NCI-H82 (cell line): ENCODE results near the gene EPHB3.
A peak's percentile ranks its signal among the peaks of the same experiment; 100 is the strongest.

Source experiments
- DNase-seq: peaks from one replicate; lab custom pipeline; 2025; lab: John Stamatoyannopoulos, UW

Gene EPHB3

DNA sequence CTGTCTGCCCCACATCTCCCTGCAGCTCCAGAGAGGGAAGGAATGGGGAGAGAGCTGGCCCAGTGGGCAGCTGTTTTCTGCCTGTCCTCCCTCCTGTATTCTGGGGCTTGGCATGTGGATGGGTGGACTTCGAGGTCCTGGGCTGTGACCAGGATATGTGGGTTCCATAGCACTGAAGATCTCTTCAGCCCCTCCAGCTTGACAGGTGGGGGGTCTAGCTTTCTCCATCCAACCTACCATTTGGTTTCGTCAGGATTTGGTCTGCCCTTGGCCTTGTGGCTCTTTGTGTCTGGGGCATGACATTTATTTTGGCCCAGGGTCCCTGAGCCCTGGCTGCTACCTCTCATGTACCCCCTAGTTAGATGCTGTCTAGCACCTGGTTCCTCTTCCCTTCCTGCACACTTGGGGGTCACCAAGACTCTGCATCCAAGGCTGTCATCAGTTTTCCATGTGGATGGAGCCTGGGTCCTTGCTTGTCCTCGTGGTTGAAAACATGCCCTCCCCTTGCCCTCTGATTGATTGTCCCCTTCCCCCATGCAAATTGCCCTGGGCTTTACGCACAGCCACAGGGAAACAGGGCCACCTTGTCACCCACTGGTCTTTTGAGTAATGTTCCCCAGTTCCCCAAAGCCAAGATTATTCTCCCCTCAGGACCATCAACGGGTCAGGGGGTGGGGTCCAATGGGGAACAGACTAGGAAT lies 3.2 kb downstream of the EPHB3 start:
- no peak for DNase-seq

DNA sequence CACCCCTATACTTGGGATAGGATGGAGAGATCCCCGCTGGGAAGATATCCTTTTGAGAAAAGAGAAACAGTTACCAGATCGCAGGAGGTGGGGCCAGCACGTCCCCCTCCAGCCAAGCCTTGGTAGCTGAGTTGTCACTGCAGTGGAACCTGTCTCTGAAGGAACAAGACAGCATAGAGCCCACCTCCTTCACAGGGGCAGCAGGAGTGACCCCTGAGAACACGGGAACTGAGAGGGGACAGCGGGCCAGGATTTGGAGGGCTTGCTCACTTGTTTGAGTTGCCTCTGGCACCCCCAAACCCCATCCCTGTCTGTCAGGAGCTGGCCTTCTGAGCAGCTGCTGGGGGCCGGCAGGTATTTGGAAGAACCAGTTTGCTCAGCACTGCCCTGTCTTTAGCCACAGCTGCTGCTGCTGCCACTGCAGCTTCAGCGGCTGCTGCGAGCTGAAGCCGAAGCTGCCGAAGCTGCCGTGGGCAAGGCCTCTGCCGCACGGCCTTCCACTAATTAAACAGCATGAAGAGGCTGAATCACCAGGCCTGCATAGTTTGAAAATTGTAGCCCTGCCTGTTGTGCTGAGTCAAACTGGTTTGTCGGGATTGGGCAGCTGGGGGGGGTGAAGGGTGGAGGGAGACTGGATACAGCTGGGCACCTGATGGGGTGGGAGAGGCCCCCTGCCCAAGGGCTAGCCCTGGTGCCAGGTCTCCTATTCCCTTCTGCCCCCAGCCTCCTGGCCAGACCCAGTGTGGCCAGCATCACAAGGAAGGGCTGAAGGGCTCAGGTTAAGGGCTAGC lies 4.0 kb downstream of the EPHB3 start:
- no peak for DNase-seq

DNA sequence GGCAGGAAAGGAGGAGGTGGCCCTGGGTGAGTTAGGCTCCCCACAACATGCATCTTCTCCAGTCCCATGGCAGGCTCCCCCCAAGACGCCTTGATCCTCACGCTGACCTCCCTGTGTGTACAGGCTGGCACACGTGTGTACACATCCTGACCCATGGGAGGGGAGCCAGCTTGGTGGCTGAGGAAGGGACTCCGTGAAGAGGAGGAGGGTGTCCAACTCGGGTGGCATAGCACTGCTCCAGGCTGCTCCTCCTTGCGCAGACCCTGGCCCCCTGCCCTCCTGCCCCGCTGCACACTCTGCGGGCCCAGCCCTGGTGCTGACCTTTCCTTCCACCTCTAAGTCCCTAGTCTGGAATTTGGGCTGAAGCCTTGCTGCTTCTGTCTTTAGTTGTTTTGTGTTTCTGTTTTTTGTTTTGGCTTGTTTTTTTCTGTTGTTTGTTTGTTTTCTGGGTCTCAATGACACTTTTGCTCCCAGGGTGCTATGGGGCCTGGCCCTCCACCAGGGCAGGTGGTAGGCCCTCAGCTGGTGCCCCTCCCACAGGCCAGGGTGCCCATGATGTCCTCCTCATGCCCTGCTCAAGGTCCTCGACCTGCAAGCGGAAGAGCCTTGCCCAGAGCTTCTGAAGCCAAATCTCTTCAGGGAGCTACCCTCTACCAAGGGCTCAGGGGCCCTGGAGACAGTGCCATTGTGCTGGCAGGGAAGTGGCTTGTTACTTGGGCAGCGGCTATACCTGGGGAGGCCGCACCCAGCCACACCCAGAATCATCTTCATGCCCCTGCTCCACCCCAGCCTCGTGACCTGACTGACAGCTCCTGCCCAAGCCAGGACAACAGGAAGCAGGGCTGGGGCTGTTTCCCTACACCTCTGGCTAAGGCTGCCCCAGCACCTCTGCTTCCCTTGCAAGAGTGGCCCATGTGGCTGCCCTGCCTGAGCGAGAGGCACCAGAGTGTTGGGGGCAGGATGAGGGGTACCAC lies 5.1 kb downstream of the EPHB3 start:
- DNase-seq: no peak

DNA sequence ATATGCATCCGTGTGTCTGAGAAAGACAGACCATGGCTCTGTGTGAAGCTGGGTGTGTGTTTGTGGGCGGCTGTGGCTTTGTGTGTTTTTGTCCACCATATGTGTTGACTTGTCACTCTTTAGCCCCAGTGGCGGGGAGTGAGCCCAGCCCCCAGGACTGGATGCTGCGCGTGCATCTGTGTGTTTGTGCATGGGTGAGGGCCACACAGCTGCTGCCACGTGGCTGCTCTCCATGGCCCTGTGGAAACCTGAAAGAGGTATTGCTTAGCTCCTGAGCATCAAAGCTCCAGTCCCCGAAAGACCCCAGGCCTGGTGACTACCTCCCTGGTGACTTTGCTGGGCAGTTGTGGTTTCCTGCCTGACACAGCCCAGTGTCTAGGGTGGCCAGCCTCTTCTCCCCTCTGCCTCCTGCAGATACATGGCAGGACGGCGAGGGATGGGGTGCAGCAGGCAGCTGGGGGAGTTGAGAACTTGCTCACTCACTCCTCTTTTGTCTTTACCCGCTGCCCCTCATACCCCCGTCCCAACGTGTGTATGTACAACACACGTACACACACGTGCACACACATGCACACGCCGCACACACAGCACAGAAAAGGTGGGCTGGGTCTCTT lies 6.5 kb downstream of the EPHB3 start:
- DNase-seq: peak; percentile 73

DNA sequence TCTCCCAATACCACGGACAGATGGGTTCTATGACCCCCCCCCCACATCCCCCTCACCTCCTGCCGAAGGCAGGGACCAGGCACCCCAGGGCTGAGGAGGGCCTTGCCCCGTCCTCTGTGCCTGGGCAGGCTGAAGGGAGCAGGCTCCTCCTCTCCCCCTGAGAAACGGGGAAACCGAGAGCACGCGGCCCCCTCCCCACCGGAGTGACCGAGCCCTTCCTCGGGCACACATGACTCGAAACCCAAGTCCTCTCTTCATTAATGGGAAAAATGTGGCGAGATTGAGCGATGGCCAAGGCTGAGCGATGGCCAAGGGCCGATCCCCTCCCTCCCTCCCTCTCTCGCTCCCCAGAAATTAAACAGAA lies 7.0 kb downstream of the EPHB3 start:
- DNase-seq: peak; percentile 64

DNA sequence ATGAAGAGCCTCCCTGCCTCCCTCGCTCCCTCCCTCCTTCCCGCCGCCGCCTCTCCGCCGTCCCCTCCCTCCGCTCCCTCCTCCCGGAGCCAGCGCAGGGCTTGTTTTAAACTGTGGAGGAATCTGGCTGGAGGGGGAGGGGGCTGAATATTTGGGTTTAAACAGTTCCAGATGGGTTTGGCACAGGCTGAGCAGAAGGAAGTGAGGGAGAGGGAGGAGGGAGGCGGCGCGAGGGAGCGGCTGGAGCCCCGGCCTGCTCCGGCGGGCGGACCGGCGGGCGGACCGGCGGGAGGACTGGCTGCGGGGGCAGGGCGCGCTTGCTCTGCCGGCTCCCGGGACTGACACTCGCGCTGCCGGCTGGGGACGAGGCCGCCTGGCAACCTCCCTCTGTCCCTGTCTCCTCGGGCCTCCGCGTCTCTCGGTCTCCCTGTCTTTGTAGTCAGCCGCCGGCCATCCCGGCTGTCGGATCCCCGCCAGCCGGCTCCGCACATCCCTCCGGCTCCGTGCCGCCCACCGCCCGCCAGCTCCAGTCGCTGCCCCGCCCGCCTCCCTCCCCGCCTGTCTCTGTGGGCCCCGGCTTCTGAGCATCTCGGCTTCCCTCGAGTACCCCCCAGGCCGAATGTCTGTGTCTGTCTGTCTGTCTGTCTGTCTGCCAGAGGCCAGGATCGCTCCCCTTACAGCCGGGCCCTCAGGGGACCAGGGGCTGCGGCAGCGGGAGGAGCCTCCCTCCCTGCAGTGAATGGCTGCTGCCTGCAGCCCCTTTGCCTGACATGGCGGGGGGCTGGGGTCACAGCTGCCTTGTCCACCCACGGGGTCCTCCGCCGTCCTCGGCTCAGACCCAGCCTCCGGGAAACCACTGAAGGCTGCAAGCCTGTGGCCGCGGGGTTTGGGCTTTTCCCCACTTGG lies 7.6 kb downstream of the EPHB3 start:
- peak; percentile 90 for DNase-seq

DNA sequence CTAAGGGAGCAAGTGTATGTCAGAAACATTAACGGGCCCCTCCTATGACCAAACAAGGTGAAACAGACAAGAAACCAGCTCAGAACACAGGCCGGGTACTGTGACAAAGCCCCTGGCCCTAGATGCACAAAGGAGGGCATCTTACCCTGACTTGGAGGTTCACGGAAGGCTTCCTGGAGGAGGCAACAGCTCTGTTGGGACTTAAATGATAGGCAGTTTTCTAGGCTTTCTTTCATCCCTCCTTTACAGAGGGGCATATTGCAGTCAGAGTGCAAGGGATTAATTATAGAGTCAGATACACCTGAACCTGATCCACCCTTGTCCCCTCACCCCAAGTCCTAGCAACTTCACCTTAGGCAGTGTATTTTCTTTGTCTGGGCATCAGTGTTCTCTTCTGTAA lies 8.4 kb downstream of the EPHB3 start:
- DNase-seq: no peak

DNA sequence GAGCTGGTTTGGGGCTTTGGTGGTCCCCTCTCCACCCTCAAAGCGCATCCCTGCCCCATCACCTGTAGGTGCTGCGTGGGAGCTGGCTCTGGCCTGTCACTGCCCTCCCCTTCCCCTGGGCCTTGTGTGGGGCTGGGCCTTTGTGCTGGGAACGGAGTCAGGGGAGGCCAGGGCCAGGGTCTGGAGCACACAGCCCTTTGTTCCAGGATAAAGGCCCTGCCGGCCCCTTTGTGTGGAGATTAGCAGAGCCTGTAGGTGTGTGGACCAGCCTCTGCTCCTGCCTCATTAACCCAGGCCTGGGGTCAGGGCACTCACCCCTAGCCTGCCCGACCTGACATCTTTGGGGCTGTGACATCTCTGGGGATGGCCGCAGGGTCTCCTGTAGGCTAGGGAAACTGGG lies 8.9 kb downstream of the EPHB3 start:
- DNase-seq: no peak

DNA sequence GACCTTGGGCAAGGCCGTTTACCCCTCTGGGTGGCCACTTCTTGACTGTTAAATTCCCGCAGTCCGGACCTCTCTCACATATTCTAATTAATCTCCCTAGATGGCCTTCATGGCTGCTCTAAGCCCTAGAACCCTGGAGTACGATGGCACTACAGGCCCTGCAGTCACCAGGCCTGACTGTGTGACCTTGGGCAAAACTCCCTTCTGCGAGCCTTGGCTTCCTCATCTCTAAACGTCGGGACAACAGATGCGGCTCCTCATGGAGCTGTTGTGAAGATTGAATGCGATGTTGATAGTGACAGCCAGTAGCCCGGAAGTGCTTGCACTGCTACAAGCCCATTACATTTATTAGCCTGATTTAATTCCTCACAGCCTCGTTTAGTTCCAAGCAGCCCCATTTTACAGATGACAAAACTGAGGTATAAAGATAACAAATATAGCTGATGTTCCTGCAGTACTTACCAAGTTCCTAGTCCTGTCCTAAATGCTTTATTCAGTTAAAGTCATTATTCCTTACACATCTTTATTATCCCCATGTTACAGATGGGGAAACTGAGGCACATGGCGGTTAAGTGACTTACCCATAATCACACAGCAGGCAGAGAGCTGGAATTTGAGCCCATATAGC lies 10.3 kb downstream of the EPHB3 start:
- DNase-seq: no peak

DNA sequence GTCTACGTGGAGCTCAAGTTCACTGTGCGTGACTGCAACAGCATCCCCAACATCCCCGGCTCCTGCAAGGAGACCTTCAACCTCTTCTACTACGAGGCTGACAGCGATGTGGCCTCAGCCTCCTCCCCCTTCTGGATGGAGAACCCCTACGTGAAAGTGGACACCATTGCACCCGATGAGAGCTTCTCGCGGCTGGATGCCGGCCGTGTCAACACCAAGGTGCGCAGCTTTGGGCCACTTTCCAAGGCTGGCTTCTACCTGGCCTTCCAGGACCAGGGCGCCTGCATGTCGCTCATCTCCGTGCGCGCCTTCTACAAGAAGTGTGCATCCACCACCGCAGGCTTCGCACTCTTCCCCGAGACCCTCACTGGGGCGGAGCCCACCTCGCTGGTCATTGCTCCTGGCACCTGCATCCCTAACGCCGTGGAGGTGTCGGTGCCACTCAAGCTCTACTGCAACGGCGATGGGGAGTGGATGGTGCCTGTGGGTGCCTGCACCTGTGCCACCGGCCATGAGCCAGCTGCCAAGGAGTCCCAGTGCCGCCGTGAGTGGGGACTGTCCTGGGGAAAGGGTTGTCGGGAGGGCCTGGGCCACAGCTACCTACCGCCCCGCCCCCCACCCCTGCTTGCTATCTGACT lies 11.2 kb downstream of the EPHB3 start:
- DNase-seq: no peak

DNA sequence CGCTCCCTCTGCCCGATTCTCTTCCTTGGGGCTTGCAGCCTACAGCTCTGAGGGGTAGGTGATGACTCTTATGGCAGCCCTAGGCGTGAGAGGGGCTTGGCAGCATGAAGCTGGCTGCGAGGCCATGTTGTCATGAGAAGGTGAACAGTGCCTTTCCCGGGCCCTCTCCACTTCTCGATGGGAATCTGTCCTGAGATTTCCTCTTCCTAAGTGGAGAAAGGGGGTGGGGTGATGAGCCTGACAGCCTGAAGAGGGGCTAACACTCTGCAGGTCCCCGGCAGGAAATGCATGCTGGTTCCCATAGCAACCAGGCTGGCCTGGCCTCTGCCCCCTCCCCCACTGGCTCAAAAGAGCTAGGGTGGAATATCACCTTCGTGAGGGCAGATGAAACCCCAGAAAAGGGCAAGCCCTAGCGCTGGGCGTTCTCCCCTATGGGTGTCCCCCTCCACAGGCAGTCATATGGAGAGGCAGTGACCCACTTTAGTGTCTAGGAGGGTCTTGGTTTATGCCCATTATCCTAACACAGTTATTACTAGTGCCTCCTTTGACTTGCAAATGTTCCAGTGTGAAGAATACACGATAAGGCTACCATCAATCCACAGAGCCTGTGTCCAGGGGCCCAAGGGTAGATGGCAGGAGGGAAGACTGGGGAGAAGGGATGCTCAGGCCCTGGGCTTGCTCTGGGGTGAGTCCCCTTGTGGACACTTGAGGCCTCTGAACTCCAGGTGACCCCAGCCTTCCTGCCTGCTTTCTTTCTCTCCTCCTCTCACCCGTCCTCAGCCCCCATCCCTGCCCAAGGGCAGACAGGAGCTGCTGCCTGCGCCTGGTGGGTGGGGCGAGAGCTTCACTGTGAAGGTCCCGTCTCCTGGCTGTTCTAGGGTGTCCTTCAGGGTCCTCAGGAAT lies 13.2 kb downstream of the EPHB3 start:
- DNase-seq: peak; percentile 43

DNA sequence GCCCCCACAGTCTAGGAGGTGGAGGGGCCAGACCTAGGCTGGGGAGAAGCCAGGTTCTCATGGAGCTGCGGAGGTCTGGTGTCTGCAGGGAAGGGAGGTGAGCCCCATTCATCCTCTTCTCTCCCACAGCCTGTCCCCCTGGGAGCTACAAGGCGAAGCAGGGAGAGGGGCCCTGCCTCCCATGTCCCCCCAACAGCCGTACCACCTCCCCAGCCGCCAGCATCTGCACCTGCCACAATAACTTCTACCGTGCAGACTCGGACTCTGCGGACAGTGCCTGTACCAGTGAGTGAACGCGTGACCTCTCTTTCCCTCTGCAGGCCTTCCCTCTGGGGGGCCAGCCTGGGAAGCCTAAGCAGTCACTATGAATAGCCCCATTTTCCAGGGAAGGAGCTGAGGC lies 14.1 kb downstream of the EPHB3 start:
- no peak for DNase-seq

DNA sequence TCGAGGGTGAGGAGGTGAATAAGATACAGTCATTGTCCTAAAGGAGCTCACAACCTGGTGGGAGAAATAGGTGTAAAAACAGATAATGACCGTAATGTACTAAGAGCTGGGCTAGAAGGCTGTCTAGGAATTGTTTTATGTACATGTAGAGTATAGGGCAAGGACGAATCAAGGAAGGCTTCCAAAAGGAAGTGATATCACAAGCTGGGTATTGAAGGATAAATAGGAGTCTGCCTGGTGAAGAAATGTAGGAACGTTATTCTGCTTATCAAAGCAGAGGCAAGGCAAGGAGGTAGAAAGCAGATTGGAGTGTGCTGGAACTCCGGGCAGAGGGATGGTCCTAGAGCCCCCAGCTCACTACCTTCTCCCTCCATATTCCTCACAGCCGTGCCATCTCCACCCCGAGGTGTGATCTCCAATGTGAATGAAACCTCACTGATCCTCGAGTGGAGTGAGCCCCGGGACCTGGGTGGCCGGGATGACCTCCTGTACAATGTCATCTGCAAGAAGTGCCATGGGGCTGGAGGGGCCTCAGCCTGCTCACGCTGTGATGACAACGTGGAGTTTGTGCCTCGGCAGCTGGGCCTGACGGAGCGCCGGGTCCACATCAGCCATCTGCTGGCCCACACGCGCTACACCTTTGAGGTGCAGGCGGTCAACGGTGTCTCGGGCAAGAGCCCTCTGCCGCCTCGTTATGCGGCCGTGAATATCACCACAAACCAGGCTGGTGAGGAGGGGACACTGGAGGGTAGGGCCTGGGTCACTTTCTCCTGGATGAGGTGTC lies 15.1 kb downstream of the EPHB3 start:
- DNase-seq: no peak

DNA sequence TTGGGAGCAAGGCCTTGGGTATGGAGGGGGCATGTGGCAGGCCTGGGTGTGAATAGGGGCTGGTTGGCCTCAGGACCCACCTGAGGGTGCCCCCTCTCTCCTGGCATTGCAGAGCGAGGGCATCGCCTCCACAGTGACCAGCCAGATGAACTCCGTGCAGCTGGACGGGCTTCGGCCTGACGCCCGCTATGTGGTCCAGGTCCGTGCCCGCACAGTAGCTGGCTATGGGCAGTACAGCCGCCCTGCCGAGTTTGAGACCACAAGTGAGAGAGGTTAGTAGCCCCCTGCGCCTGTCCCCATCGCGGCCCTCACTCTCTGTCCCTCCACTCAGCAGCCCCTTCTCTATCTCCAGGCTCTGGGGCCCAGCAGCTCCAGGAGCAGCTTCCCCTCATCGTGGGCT lies 16.0 kb downstream of the EPHB3 start:
- no peak for DNase-seq

DNA sequence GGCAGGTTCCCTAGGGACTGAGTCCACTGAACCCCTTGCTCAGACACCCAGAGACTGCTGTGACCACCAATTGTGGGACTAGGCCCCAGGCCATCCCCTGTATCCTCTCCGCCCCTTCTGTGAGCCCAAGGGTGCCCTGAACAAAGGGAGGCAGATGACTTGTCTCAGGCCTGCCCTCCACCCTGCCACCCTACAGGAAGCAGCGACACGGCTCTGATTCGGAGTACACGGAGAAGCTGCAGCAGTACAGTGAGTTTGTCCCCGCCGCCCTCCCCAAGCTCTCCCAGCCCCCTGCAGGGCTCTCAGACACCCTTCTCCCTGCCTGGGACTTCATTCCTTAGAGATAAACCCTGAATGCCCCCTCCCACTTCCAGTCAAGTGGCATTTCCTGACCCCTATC lies 16.6 kb downstream of the EPHB3 start:
- DNase-seq: no peak

DNA sequence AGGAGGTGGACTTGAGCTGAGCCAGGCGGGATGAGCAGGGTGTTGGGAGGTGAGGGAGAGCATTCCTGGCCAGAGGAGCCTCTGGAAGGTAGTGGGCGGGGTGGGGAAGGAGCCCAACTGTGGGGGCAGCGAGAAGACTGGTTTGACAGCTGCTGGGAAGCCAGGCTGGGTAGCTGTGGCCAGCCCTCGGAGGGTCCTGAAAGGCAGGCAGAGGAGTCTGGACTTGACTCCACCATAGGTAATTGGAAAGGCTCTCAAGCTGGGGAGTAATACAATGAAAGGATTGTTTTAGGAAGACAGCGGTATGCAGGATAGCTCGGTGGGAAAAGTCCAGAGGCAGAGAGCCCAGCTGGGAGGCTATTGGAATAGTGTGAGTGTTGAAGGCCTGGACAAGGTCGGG lies 17.2 kb downstream of the EPHB3 start:
- DNase-seq: no peak

DNA sequence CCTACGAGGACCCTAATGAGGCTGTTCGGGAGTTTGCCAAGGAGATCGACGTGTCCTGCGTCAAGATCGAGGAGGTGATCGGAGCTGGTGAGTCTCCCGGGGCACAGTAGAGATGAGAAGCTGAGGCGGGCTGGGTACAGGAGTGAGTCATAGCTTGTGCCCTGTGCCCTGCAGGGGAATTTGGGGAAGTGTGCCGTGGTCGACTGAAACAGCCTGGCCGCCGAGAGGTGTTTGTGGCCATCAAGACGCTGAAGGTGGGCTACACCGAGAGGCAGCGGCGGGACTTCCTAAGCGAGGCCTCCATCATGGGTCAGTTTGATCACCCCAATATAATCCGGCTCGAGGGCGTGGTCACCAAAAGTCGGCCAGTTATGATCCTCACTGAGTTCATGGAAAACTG lies 17.9 kb downstream of the EPHB3 start:
- DNase-seq: no peak

DNA sequence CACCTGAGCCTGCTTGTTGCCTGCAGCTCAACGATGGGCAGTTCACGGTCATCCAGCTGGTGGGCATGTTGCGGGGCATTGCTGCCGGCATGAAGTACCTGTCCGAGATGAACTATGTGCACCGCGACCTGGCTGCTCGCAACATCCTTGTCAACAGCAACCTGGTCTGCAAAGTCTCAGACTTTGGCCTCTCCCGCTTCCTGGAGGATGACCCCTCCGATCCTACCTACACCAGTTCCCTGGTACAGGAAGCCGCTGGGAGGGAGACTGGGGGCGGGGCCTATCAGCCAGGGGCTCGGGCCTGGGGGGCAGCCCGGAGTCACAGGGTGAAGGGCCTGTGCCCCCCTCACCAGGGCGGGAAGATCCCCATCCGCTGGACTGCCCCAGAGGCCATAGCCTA lies 18.8 kb downstream of the EPHB3 start:
- DNase-seq: no peak
